Activated B cell treated with CpG ODN at 0.5 μM for 24 hours (primary cell): ENCODE measurements around the gene SLC22A1. TPM values are rescaled to one million over a fixed set of nuclear protein-coding genes. Genes with fewer than 3 reads are reported as not detected.

ENCODE experiments used
- ATAC-seq: fragments of 200-7000 bp; cut with Tn5 transposase; one replicate; pipeline ENCODE4 v1.10.0; 2021; ENCODE audit warnings: low read depth, mild to moderate bottlenecking, moderate library complexity
- CTCF ChIA-PET: fragments of 350-600 bp; sonication (Branson Sonifier 250); formaldehyde crosslinking; loops from one replicate; lab custom pipeline; 2021; ENCODE audit warnings: antibody characterized with exemption; lab: Charles Lee
- POLR2A ChIA-PET: fragments of 350-600 bp; sonication (Branson Sonifier 250); formaldehyde crosslinking; loops from one replicate; lab custom pipeline; 2021; ENCODE audit warnings: antibody characterized with exemption; lab: Charles Lee
- DNase-seq: peaks from one replicate; pipeline ENCODE4 v3.0.0; 2022
- H3K27ac Mint-ChIP-seq: one replicate; pipeline ENCODE4 v1.8.0; 2020; ENCODE audit warnings: mixed read lengths
- H3K27me3 Mint-ChIP-seq: one replicate; pipeline ENCODE4 v1.8.0; 2021; ENCODE audit warnings: mixed read lengths
- H3K36me3 Mint-ChIP-seq: one replicate; pipeline ENCODE4 v1.8.0; 2021; ENCODE audit warnings: low read depth, mixed read lengths
- H3K4me1 Mint-ChIP-seq: one replicate; pipeline ENCODE4 v1.8.0; 2021; ENCODE audit warnings: mixed read lengths
- H3K4me3 Mint-ChIP-seq: one replicate; pipeline ENCODE4 v1.8.0; 2020; ENCODE audit warnings: mild to moderate bottlenecking, mixed read lengths
- H3K9me3 Mint-ChIP-seq: one replicate; pipeline ENCODE4 v1.8.0; 2020; ENCODE audit warnings: mixed read lengths
- intact Hi-C: fragments of 100-400 bp; cut with micrococcal nuclease; formaldehyde crosslinking; loops from one replicate; pipeline ENCODE4 v1.15.1; 2024
- total RNA-seq: library from RNA; stranded (reverse); gene quantifications from 2 replicates; pipeline ENCODE4 v1.2.3, GENCODE V29; 2022
- TF ChIP-seq, protein P1 (sequence below): fragments of 200-600 bp; IDR thresholded peaks from one replicate; pipeline ENCODE4 v1.8.0; 2022; ENCODE audit warnings: antibody characterized with exemption, mild to moderate bottlenecking

Gene SLC22A1
- total RNA-seq, 1 donor from 2014 or later, result 2.8 TPM

DNA sequence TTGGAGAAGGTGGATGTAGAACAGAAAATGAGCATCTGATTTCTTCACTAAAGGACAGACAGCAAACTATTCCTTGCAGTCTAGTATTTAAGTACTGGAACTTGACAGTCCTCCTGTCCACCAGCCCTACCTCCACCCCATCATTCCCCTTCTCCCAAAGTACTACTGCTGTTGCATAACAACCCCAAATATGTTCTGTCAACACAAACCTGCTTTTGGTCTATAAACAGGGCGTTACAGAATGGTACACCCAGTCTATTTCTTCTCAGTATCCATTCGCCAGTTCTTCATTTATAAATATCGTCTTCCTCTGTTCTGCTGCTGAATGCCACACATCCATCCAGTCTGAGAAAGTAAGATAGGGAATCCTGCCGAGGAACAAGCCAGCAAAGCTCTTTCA, 27.7 kb upstream of the SLC22A1 start:
- no peaks in the 10 kb centered on the region for H3K27me3 Mint-ChIP-seq
- no peak for DNase-seq
- H3K36me3 Mint-ChIP-seq, result peaks cover 89% of the 10 kb centered on the region
- no peaks in the 10 kb centered on the region for H3K4me1 Mint-ChIP-seq
- ChIA-PET POLR2A (interaction anchor here (0.8 kb wide), 1 partner anchor 18 kb away, joined by 10 read pairs; no protein-coding TSS in a partner anchor), CTCF (no interaction called here)
- no peaks in the 10 kb centered on the region for H3K9me3 Mint-ChIP-seq
- no peak overlapping the region for H3K4me3 Mint-ChIP-seq
- TF ChIP-seq, protein P1, sequence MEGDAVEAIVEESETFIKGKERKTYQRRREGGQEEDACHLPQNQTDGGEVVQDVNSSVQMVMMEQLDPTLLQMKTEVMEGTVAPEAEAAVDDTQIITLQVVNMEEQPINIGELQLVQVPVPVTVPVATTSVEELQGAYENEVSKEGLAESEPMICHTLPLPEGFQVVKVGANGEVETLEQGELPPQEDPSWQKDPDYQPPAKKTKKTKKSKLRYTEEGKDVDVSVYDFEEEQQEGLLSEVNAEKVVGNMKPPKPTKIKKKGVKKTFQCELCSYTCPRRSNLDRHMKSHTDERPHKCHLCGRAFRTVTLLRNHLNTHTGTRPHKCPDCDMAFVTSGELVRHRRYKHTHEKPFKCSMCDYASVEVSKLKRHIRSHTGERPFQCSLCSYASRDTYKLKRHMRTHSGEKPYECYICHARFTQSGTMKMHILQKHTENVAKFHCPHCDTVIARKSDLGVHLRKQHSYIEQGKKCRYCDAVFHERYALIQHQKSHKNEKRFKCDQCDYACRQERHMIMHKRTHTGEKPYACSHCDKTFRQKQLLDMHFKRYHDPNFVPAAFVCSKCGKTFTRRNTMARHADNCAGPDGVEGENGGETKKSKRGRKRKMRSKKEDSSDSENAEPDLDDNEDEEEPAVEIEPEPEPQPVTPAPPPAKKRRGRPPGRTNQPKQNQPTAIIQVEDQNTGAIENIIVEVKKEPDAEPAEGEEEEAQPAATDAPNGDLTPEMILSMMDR, result no peak
- no peak for ATAC-seq
- intact Hi-C loops, result no loop called here
- no peak overlapping the region for H3K27ac Mint-ChIP-seq

DNA sequence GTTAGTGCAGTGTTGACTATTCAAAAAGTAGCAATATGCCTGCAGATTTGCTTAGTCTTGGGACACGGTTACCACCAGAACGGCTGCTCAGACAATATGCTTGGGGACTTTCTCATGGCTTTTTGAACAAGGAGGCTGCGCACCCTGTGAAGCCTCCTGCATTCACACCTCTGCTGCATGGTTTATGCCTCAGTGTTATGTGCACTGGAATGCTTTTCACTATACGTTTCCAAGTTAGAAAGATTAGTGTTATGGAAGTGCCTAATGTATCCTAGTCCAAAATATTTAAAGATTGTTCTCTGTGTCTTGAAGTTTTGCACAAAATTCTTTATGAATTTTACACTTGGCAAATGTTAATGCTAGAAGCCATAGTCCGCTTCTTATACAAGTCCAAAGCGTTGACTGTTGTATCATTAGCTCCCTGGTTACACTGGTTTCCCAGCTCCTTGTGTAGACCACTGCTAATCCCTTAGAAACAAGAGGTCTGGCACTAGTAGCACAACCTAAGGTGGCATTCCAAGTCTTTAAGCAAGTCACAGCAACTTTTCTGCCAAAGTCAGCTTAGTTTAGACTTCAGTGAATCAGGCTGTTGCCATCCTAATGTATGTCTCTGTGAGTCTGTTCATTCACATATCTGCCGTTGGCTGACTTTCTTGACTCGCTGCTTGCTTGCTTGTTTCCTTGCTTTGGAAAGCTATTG, 26.3 kb upstream of the SLC22A1 start:
- Mint-ChIP-seq H3K4me1 (no peaks in the 10 kb centered on the region), H3K27ac (no peak overlapping the region), H3K27me3 (no peaks in the 10 kb centered on the region), H3K4me3 (no peak overlapping the region), H3K36me3 (peaks cover 83% of the 10 kb centered on the region), H3K9me3 (no peaks in the 10 kb centered on the region)
- intact Hi-C loops, result no loop called here
- ChIA-PET CTCF (no interaction called here), POLR2A (interaction anchor here (0.6 kb wide), 1 partner anchor 166 kb away, joined by 3 read pairs; no protein-coding TSS in a partner anchor)
- no peak for ATAC-seq
- DNase-seq, result no peak
- TF ChIP-seq, protein P1, result no peak

DNA sequence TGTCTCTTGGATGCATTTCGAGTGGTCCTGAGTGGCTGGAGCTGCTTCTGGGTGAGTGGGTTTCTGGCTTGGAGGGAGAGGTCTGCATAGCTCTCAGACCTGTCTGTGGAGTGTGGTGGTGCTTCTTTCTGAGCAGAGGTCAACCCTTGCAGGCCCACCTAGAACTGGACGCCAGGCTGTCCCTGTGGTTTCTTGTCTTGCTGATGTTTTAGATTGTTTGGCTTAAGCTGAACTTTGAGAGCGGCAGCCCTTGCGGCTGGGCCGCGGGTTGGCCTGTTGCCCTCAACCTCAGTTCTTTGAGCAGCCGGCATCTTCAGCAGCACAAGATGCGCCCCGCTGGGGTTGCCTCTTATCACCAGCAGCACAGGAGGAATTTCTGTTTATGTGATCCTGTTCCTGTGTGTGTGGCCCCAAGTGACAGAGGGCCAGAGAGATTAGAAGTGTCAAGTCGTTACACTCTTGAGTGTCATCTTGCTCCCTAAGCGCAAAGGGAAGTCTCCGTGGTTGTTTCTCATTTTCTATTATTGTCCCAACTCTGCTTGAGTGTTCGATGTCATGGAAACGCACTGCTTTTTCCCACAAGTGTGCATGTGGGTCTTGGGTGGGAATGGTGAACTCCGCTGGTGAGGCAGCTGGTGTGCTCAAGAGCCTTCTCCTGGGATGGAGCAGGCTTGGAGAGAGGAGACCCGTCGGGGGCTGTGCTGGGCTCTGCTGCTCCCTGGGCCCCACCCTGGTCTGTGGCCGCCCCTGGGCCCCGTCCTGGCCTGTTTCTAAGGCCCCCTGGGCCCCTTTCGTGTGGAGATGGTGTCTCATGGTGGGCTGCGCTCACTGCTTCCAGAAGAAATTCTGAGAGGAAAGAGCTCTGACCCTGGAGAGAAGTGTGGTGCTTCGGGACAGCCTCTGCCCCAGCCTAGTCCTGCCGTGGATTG, 20.1 kb upstream of the SLC22A1 start:
- H3K4me3 Mint-ChIP-seq, result no peak overlapping the region
- no peaks in the 10 kb centered on the region for H3K9me3 Mint-ChIP-seq
- DNase-seq (no peak), ATAC-seq (no peak)
- H3K27me3 Mint-ChIP-seq, result no peaks in the 10 kb centered on the region
- CTCF ChIA-PET, result interaction anchor here (0.5 to 1.3 kb wide), 3 partner anchors 13 to 238 kb away, joined by 3 to 4 read pairs (median 4); no protein-coding TSS in a partner anchor
- no peak overlapping the region for H3K27ac Mint-ChIP-seq
- TF ChIP-seq, protein P1, result no peak
- H3K36me3 Mint-ChIP-seq, result peaks cover 87% of the 10 kb centered on the region
- POLR2A ChIA-PET, result no interaction called here
- intact Hi-C loops, result no loop called here
- H3K4me1 Mint-ChIP-seq, result no peaks in the 10 kb centered on the region

DNA sequence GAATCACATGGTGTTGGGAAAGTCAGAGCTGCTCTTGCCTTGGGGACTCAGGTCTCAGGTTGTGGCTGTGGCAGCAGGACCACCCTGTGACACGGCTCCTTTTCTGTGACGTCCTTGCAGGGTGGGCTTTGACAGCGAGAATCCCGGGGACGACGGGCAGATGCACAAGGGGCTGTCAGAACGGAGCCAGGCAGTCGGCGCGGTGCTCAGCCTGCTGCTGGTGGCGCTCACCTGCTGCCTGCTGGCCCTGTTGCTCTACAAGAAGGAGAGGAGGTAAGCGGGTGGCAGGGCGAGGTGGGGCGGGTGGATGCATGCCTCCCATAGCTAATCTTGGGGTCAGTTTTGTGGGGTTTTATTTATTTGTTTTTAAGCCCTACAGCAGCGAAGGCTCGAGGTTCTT, 19.2 kb upstream of the SLC22A1 start:
- H3K4me1 Mint-ChIP-seq, result no peaks in the 10 kb centered on the region
- intact Hi-C loops, result no loop called here
- peaks cover 82% of the 10 kb centered on the region for H3K36me3 Mint-ChIP-seq
- POLR2A ChIA-PET, result no interaction called here
- H3K27ac Mint-ChIP-seq, result no peak overlapping the region
- CTCF ChIA-PET, result interaction anchor here (1.0 kb wide), 1 partner anchor 239 kb away, joined by 4 read pairs; no protein-coding TSS in a partner anchor
- DNase-seq, result no peak
- TF ChIP-seq, protein P1, result no peak
- no peak overlapping the region for H3K4me3 Mint-ChIP-seq
- no peaks in the 10 kb centered on the region for H3K27me3 Mint-ChIP-seq
- H3K9me3 Mint-ChIP-seq, result no peaks in the 10 kb centered on the region
- ATAC-seq, result no peak
